Measurements from ENCODE around the gene PIPOX.

The PIPOX gene, protein sequence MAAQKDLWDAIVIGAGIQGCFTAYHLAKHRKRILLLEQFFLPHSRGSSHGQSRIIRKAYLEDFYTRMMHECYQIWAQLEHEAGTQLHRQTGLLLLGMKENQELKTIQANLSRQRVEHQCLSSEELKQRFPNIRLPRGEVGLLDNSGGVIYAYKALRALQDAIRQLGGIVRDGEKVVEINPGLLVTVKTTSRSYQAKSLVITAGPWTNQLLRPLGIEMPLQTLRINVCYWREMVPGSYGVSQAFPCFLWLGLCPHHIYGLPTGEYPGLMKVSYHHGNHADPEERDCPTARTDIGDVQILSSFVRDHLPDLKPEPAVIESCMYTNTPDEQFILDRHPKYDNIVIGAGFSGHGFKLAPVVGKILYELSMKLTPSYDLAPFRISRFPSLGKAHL

DNA sequence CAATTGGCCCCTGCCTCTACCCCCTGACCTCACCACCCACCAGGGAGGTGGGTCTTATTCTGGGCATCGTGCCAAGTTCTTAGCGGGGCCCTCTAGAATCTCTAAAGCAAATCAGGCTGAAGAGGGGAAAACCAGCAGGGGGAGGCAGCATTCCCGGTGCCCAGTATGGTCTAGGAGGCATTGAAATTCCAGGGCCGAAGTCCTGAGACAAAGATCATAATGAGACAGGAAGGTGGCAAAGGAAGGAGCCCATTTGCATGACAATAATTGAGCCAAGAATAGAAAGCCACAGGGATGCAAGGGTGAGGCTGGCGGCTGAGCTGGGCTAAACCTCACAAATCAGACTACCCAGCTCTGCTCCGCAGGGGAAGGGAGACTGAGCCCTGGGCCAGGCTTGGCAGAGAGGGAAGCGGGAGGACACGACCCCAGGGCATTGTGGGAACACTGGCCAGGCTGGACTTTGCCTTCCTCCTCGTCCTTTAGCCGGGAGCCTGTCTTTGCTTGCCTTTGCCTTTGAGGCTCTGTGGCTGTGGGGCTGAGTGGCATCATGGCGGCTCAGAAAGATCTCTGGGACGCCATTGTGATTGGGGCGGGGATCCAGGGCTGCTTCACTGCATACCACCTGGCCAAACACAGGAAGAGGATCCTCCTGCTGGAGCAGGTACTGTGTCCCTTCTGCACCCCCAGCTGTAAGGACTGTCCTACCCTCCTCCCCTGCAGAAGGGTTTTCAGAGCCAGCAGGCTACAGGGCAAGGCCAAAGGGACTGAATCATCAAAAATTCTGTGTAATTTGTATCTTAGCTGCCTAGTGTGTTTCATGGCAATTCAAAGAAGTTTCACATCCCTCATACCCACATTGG, at the start of gene PIPOX:
TSS of gene PIPOX (plus strand) at position 463 of the 860 bp plus-strand sequence. CDS start at position 548, 85 bp downstream.
- DNase-seq = no peak

DNA sequence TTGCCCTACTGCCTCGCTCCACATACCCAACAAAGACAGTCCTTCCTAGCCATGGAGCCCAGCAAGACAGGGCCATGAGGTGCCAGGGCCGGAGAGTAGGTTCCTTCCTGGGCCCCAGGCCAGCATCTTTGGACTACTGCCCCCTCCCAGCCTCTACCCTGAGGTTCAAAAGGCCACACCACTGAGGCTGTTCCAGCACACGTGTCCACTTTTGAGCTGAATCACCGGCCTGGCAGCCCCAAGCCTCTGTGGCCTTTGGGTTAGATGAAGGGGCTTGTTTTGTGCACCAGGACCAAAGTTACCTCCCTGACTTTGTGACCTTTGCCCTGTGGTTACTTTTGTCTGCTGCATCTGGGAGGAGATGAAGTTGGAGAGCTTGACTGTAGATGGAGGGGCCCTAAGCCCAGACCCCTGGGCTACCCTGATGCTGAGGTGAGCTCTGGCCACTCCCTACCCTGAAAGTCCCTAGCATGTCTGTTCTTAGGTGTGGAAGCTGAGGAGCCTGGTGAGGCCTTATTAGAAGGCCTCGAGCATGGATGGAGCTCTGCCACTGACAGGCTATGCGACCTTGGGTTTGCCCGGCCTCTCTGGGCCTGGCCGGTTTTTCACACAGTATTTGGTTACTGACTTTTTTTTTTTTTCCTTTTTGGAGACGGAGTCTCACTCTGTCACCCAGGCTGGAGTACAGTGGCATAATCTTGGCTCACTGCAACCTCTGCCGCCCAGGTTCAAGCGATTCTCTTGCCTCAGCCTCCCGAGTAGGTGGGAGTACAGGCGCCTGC, 49.1 kb upstream of the PIPOX start:
- DNase-seq = no peak

DNA sequence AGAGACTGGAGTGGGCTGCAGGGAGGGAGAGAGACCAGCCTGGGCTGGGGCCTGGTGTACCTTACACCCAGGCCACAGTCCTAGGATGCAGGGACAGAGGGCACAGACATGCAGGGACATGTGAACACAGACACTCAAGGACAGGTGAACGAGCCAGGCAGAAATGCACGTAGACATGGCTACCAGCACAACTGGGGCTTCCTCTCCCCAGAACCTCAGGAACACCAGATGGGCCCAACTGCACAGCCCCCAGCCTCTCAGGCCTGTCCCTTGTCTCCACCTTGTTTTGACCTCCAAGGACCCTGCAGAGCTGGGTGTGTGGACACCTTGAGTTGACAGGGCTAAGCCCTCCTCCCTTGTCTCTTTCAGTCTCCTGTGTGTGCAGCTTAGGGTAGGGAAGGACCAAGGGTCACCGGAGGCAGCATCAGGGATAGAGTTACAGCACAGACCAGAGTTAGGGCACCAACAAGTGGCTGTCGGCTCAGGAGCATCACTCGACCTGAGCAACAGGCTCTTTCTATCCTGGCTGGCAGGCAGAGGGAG, 46.3 kb upstream of the PIPOX start:
- no peak for DNase-seq

DNA sequence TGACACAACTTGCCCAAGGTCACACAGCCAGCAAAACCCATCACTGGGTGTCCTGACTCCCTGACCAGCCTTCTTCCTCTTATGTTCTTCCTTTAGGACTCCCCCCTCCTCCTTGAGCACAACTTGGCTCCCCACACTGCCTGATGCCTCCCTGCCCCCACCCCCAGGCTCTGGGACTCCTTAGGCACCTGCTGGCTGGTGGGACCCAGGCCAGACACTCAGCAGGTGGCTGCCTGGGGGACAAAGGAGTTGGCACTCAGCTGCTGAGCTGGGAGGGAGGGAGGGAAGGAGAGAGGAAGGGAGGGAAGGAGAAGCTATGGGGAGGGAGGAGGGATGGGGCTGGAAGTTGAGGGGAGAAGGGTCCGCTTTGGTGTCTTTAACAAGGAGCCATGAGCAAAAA, 45.1 kb upstream of the PIPOX start:
- DNase-seq = no peak

DNA sequence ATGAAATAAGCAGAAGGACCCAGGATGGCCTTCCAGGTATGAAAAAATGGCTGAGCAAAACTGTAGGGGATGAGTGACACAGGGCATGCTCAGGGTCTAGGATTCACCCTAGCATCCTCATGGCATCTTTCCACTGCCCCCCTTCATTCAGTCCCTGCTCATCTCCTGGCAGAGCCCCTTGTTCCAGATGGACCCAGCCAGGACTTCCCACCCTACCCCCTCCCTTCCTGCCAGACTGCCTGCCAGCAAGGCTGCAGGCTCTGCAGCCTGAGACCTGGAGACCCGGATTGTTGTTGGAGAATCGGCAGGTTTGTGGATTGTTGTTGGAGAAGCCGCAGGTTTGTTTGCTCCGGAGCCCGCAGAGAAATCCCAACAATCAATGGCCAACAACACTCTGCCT, 43.7 kb upstream of the PIPOX start:
- no peak for DNase-seq

DNA sequence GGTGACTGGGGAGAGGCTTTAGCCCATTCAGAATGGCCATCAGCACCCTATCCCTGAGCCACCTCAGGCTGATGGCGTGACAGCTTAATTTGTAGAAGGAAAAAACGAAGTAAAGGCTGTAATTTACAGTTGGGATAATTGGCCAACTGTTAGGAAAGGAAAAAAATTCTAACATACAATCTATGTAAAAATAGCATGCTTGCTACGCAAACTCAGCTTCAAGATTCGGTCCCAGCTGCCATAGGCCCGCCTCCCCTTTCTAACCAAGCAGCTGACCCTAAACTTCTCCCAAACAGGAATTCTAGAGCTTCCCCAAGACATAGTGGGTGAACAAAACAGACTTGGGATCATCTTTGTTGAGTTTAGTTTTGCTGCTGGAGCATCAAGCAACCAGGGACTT, 42.0 kb upstream of the PIPOX start:
- no peak for DNase-seq

DNA sequence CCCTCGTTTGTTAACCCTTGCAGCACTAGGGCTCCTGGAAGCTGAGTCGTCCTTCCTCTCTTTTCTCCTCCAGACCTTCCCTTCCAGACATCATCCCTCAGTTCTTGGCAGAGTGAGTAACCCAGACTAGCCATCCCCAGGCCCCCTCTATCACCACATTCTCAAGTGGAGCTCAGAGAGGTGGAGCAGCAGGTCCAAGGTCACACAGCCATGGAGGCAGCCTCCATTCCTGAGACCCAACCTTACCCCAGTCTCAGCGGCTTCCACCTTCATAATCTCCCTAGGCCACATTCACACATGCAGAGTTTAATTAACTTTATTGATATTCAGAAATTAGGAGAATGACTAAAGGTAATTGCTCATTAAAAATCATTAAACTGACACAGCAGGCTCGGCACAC, 40.1 kb upstream of the PIPOX start:
- no peak for DNase-seq

DNA sequence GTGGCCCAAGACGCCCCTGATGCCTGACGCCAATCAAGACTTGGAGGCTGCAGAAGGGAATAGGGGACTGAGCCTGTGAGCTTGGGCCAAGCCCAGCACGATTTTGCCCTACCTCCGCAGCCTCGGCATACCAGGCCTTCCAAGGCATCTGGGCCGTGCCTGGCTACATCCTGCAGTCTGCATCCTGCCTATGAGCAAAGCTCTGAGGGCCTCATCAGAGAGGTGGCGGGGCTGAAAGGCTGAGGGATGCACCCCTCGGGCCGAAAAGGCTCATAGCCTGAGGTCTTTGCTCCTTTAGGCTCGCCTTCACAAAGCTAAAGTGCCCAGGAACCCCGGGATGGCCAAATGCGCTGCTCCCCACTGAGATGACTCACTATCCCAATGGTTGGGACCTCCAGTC, 39.7 kb upstream of the PIPOX start:
- no peak for DNase-seq

DNA sequence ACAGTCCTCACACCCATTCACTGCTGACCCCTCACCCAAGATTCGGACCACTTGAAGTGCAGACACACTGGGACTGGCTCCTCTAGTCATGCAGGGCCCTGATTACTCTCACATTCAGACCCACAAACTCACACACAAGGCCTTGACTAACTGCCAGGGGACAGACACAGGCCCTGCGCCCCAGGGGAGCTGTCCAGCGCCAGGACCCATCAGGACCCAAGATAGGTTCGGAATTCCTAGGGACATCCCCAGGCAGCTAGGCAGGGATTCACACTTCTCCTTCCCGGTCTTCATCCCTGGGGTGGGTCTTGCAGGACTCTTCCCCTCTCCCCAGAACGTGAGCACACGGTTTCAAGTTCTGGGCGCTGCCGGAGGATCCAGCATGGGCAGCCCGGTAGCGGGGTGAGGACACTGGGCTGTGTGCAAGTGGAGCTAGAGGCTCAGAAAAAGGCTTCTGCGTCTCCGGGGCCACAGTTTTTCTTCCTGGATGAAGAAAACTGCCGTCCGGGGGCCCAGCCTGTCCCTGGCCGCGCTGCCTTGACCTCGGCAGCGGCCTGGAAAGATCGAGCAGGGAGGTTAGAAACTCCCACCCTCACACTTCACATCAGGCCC, 38.8 kb upstream of the PIPOX start:
- DNase-seq = no peak

DNA sequence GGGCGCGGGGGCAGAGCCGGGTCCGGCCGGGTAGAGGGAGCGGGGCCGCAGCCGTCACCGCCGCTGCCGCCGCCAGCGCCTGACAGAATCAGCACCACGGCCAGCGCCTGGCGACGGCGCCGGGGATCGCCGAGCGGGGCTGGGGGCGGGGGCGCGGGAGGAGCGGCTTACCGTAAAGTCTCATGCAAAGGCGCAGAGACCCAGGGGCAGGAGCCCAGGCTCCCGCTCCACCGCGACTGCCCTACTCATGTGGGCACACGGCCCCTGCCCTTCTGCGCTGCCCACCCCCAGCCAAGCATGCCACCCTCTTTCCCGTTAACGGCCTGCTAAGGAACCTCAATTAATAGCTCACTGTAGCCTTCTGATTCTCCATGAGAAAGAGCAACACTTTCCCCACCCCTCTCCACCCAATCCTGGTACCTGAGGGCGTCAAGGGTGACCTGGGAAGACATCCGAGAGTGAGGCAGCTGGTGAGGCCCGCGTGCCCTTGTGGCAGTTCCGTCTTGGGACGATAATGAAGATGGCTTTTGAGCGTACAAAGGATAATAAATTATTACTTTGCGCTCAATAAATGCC, 36.9 kb upstream of the PIPOX start, which contains the start of gene SEZ6:
TSS of gene SEZ6 (minus strand) at position 98 of the 576 bp plus-strand sequence. CDS start 164 bp downstream, outside the sequence.
- DNase-seq = peak; percentile 30

DNA sequence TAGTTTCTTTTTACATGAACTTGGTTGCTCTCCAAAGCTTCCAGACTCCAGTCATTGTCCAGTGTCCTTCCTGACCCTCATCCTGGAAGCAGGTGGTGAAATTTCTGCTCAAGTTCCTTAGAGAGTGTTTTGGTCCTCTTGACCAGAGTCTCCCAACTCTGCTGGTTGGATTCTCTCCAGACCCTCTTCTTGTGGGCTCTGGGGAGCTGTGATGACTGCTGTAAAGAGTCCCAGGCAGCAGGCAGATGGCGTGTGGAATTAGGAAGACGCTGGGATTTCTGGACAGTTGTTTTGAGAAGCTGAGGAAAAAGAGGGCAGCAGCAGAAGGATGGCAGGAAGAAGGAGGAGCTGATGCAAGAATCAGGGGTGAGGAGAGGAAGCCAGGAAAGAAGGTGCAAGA, 35.5 kb upstream of the PIPOX start:
- DNase-seq = no peak

DNA sequence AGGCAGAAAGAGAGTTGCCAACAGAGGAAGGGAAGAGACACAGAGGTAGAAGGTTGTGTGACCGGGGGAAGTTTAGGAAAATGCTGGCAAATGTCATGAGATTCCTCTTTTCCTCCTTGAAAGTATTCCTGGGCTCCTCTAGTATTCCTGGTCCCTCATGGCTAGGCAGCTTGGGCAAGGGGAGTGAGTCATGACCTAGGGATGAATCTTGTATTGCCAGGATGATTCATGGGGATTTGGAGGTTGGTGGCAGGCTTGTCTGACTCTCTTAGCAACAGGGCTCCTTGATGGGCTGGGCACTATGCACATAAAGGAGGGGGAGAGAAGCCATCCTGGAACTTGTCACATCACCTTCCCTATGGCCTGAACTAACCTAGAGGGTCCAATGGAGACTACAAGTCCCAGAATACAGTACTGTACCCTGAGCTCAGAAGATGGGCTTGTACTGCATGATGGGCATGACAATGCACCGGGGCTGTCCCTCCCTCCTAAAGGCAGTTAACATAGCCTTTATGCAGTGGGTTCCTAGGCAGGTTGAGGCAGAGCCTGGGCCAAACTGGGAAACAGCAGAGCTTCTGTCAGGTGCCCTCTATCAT, 35.0 kb upstream of the PIPOX start:
- DNase-seq = no peak

DNA sequence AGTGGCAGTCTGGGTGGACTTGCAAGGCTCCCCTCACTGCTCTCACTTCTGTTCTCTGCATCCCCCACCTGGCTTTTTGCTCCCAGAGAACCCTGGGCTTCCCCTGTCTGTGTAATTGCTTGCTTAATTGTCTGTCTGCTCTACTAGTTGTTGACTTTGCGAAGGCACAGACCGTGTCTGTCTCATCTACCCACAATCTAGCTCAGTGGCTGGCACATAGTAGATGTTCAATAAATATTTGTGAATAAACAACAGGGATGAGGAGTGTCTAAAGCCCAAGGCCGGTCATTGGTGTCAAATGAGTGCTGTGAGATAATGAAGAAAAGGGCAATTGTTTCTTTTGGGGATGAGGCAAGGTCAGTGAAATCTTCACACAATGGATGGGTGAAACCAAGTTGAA, 34.4 kb upstream of the PIPOX start:
- DNase-seq = no peak

DNA sequence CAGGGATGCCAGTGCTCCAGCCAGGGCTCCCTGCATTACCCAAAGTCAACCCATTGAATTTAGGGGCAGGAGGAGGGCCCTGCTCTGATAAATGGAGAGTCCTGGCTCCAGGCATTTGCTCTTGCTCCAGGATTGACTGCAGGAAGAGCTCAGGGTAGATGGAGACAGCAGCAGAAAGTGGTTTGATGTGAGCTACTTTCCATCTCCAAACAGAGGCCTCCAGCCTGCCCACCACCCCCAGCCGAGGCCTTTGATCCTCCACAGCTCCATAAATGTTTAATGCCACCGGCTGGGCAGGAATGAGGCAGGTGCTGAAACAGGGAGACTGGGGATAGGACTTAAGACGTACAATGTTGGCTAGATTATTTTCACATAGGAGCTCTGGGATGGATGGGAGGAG, 32.8 kb upstream of the PIPOX start:
- DNase-seq = no peak

DNA sequence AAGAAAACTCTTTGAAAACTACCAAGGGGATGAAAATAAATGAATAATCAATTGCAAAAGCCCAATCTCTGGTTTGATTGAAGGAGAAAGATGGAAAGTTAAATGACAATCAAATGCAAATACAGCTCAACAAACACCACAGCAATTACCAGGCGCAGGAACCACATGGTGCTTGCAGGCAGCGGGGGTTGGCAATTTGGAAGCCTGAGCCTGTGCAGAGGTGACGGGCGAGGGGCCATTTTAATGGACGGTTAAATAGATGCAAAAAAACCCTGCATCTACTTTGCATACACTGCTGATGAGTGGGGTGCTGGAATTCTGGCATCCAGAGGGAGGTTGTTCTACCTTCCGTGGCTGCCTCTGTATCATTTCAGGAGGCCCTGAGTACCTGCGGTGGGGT, 32.4 kb upstream of the PIPOX start:
- no peak for DNase-seq

DNA sequence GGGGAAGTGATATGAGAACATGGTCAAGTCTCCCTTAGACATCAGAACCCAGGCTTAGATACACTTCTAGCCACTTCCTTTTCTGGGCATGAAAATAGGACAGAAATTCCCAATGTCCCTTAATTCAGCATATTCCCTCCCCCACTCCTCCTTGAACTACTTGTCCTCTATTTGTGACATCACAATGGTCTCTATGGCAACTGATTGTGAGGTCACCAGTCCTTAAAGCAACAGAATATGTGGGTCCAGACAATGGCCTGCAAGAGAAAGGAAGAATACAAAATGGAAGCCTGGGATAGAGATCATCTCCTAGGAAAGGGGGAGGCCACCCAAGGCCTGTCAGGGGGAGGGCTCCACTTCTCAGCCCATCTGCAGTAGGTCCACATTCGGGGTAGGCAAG, 30.4 kb upstream of the PIPOX start:
- DNase-seq = no peak

DNA sequence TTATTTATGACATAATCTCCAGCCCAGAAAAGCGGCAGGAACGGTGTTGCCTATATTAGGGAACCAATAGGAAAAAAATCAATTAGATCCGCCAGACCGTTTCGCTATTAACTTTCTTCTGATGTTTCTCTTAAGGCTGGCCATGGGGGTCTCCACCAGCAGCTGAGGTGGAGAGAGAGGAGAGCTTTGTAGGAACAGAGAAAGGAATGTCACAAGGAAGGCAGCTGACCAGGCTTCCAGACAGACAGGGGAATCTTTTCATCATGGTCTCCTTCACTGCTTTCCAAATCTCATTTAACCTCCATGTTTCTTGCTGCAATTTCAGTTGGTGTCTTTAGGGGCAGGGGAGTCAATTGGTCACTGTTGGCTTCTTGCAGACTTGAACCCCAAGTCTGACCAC, 28.2 kb upstream of the PIPOX start:
- no peak for DNase-seq

DNA sequence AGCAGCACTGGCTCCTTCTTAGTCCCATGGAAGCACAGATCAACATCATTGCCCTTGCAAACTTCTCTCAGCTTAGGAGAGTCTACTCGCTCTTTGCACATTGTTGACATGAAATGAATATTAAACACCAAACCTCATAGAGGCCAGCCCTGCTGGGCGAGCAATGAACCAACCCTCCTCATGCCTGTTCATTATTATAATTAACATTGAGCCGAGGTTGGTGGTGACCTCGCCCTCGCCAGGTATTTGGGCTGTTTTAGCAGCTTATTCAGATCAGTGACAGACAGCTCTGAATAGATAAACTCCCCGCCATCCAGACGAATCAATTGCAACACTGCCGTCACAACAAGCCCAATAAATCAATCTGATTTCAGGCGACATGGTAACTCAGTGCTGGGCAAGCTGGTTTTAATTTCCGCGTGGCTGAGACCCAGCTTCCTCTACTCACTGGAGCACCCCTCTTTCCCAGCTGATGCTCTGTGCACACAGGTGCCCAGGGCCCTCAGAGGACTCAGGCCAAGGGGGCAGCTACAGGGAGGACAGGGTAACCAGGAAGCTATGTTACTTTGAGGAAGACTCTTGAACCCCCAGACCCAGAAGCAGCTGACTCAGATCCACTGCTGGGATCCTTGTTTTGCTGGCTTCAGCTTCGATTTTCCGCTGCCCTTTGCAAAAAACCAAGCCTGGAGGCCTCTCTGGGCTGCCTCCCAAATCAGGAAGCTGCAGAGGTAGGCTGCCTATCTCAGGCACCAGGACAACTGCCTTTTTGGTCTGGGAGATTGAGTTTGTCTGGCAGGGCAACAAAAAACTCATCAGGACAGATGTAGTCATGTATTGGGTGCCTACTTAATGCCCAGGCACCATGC, 26.4 kb upstream of the PIPOX start:
- no peak for DNase-seq

DNA sequence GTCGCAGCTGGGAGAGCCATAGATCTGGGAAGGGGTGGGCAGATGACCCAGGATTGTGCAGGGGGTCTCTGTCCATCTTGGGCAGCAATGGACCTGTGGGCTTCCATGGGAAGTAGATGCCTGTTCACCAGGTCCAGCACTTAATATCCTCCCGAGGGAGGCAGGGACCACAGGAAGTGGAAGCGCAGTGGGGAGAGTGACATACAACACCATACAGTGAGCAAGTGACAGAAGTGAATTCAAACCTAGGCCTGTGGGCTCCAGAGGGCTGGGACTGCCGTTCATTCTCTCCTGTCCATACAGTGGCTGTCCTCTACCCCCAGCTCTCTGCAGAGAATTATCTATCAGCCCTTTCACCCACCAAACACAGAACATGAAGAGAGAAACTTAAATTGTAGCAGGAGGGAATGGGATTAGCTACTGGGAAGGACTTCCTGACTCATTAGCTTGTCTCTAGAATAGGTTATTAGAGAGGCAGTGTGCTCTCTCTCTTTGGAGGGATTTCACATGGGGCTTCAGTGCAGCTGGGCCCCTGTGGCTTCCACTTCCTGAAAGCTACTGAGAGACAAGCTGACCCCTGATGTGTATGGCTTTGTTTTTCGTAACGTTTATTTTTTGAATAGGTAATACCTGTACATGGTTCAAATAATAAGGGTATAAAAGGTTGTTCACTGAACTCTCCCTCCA, 24.0 kb upstream of the PIPOX start:
- no peak for DNase-seq

All from activated effector memory CD4-positive, alpha-beta T cell treated with Interleukin-2 at 50 U/mL for 16 hours (primary cell).